Right lobe of liver (tissue), 6 donors: Measurements from ENCODE around the gene CD72. TPM values are rescaled to one million over a fixed set of nuclear protein-coding genes. Genes with fewer than 3 reads are reported as not detected.
A peak's percentile ranks its signal among the peaks of the same experiment; 100 is the strongest.
"Not testable (repeated sequence)": the region's sequence is repeated elsewhere in the genome, so short reads cannot be mapped to it uniquely, and the experiment has no call there.

Experiments used
- ATAC-seq, 4 donors: fragments of 200-7000 bp; cut with Tn5 transposase; one replicate each; pipeline ENCODE4 v1.9.1; 2020; ENCODE audit warnings: mild to moderate bottlenecking in 4 of 4, moderate library complexity in 4 of 4
- DNase-seq, 3 donors: peaks; one replicate each; pipeline ENCODE4 v3.0.0-alpha.2; 2020
- H3K27ac ChIP-seq, 3 donors: fragments of 200-600 bp; one replicate each; pipeline ENCODE4 v1.8.0; 2022
- H3K27me3 ChIP-seq, 2 donors: fragments of 200-600 bp; one replicate each; pipeline ENCODE4 v1.8.0; 2022
- H3K36me3 ChIP-seq, 4 donors: fragments of 200-600 bp; sonication (generic) in 1 of 4; one replicate each; pipeline versions ENCODE4 v1.5.1 to v1.8.0; 2017 to 2022; ENCODE audit warnings: control low read depth in 1 of 4
- H3K4me1 ChIP-seq, 4 donors: fragments of 200-600 bp; sonication (generic) in 1 of 4; one replicate each; pipeline versions ENCODE4 v1.5.1 to v1.8.0; 2017 to 2022; ENCODE audit warnings: control low read depth in 1 of 4
- H3K4me3 ChIP-seq, 3 donors: fragments of 200-600 bp; one replicate each; pipeline ENCODE4 v1.8.0; 2022
- H3K9me3 ChIP-seq, 4 donors: fragments of 200-600 bp; sonication (generic) in 1 of 4; one replicate each; pipeline versions ENCODE4 v1.5.1 to v1.8.0; 2017 to 2022; ENCODE audit warnings: control low read depth in 1 of 4
- POLR2A ChIP-seq: fragments of 450-650 bp; IDR thresholded peaks from one replicate; pipeline ENCODE4 v1.6.1; 2017; ENCODE audit warnings: antibody characterized with exemption, mild to moderate bottlenecking
- WGBS: methylation state at CpG from one replicate; pipeline ENCODE4 v1.1.6; 2018; ENCODE audit warnings: low coverage, low lambda C conversion rate; ENCODE audit not compliant: insufficient coverage; ENCODE audit errors: missing lambda C conversion rate; 5-methylcytosine and 5-hydroxymethylcytosine counted together
- intact Hi-C, 2 donors: fragments of 100-400 bp; cut with DNase I; formaldehyde crosslinking; loops; one replicate each; pipeline versions ENCODE4 v1.11.2 to v1.14.1; 2022
- total RNA-seq, 6 experiments: library from RNA; depleted of rRNA in 2 of 6; stranded (reverse); fragments of >200 nt in 2 of 6; fragmentation: NEBNext Ultra II Directional in 3 of 6; extraction: Animal tissue kit (Norgen Biotek cat#: 25700) in 3 of 6; gene quantifications; one replicate each; pipeline versions ENCODE4 v1.1.0 to v1.2.4, GENCODE V29; 2016 to 2023
- TF ChIP-seq, protein P1 (sequence below), 4 donors: fragments of 200-600 bp in 3 of 4; fragments of 450-650 bp in 1 of 4; IDR thresholded peaks; one replicate each; pipeline versions ENCODE4 v1.5.1 to v1.8.0; 2016 to 2022; ENCODE audit warnings: antibody characterized with exemption in 4 of 4, mild to moderate bottlenecking in 2 of 4
- donor health status: DM: no; HTN: yes; CAD: no.
- donor health status: DM: no; HTN: no; CAD: no.
- donor health status: DM: no; HTN: no; CAD: no.
- donor health status: DM: no; HTN: yes; CAD: no.
- donor health status: DM: no; HTN: yes; CAD: no.

The CD72 gene
- total RNA-seq, 6 experiments from 2014 or later, result 0.60 to 6.9 (median 2.3) TPM

DNA sequence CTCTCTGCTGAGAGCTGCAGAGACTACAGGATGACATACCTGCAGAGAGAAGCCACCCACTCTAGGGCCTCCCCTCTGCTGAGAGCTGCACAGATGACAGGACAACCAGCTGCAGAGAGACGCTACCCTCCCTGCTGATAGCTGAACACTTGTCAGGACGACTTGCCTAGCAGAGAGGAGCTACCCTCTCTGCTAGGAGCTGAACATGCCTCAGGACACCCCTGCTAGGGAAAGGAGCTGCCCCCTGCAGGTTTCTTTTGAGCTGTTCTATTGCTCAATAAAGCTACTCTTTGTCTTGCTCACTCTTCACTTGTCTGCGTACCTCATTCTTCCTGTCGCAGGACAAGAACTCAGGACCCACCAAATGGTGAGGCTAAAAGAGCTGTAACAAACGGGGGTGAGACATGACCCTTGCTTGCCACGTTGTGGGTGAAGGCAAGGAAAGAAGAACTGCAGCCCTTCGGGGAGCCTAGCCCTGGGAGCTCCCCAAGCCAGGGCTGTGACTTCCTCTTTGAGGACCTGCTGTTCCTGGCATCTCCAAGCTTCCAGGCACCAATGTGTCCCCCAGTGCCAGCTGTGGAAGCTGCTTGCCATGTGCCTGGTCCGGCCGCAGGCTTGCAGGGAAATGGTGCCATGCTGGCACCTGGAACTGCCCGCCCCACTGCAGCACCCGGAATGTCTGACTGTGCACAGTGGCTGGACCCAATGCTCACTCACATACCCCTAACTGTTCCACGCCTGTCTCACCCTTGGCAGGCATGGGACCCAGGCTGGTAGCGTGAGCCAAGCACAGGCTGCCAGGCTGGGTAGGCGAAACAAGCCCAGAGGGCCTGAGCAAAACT, 18.2 kb downstream of the CD72 start:
- Histone ChIP-seq H3K27me3 (no peaks in the 10 kb centered on the region), H3K9me3 (no peaks in the 10 kb centered on the region), H3K27ac (no peak overlapping the region), H3K4me3 (no peak overlapping the region), H3K36me3 (no peaks in the 10 kb centered on the region), H3K4me1 (no peaks in the 10 kb centered on the region)
- TF ChIP-seq POLR2A, result no peak
- TF ChIP-seq, protein P1, sequence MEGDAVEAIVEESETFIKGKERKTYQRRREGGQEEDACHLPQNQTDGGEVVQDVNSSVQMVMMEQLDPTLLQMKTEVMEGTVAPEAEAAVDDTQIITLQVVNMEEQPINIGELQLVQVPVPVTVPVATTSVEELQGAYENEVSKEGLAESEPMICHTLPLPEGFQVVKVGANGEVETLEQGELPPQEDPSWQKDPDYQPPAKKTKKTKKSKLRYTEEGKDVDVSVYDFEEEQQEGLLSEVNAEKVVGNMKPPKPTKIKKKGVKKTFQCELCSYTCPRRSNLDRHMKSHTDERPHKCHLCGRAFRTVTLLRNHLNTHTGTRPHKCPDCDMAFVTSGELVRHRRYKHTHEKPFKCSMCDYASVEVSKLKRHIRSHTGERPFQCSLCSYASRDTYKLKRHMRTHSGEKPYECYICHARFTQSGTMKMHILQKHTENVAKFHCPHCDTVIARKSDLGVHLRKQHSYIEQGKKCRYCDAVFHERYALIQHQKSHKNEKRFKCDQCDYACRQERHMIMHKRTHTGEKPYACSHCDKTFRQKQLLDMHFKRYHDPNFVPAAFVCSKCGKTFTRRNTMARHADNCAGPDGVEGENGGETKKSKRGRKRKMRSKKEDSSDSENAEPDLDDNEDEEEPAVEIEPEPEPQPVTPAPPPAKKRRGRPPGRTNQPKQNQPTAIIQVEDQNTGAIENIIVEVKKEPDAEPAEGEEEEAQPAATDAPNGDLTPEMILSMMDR (IDR thresholded peaks at IDR 0.05), result no peak
- no peak for ATAC-seq
- WGBS, result 54% methylated on average over 3 of the region's 14 CpGs
- intact Hi-C loops, result no loop called here
- DNase-seq, result no peak

DNA sequence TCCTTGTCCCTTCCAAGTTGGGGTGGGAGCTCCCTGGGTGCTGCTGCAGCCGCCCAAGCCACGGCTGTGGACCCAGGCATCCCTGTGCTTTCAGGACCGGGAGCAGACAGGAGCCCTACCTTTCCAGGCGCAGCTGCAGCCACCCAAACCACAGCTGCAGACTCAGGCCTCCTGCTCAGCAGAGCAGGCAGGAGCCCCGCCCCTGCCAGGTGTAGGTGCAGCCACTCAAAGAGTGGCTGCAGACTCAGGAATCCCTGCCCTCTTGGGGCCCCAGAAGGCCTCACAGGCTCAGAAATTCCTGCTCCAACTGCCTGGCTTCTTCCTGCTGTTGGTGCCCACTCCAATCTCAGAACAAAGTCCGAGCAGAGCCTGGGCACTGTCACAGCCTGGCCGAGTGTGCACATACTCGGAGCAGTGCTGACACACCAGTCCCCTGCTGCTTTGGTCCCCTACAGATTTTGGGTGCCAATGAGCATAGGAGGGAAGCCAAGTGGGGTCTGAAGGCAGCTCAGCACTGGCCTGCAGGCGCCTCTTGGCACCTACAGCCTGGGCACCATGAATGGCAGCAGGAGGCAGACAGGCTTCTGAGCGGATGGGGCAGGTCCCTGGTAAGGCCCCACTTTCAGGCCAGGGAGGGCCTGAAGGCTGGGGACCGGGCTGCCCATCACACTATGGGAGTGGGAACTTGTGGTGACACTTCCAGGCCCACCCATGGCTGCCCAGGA, 19.2 kb downstream of the CD72 start:
- no peaks in the 10 kb centered on the region for H3K4me1 ChIP-seq
- no peaks in the 10 kb centered on the region for H3K9me3 ChIP-seq
- DNase-seq, result no peak
- H3K27me3 ChIP-seq, result no peaks in the 10 kb centered on the region
- TF ChIP-seq, protein P1 (IDR thresholded peaks at IDR 0.05), result no peak
- no peak for TF ChIP-seq POLR2A
- no peak overlapping the region for H3K4me3 ChIP-seq
- no peak for ATAC-seq
- 20% methylated on average over 1 of the region's 11 CpGs for WGBS
- intact Hi-C loops, result no loop called here
- no peak overlapping the region for H3K27ac ChIP-seq
- H3K36me3 ChIP-seq, result no peaks in the 10 kb centered on the region

DNA sequence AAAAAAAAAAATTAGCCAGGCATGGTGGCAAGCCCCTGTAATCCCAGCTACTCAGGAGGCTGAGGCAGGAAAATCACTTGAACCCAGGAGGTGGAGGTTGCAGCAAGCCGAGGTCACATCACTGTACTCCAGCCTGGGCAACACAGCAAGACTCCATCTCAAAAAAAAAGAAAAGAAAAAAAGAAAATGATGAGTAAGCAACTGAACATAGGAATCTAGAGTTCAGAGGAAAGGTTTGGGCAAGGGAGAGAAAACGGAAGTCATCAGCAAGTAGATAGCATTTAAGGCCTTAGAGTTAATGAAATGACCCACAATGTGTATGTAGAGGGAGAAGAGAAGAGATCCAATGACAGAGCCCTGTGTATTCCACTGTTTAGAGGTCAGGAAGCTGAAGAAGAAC, 21.3 kb downstream of the CD72 start:
- H3K27me3 ChIP-seq, intact Hi-C loops, H3K4me3 ChIP-seq, DNase-seq, H3K36me3 ChIP-seq, ATAC-seq, H3K4me1 ChIP-seq, H3K9me3 ChIP-seq, H3K27ac ChIP-seq: not testable (repeated sequence)
- 80% methylated on average over 1 of the region's 2 CpGs for WGBS

DNA sequence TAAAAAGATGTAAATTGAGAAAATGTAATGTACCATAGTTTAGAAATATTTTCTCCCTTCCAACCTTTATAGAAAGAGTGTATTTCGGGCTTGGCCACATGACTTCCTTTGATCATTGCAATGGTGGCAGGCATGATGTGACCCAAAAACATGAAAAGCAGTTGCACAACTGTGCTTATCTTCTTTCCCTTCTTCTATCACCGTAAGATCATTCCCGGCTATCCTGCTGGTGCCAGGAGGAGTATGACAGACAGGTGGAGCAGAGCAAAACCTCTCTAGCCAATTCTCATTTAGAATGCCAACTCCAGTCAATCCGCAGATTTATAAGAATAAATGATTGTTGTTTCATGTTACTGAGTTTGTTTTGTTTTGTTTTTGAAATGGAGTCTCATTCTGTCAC, 23.7 kb downstream of the CD72 start:
- Histone ChIP-seq H3K4me1 (no peaks in the 10 kb centered on the region), H3K36me3 (no peaks in the 10 kb centered on the region), H3K27ac (no peak overlapping the region), H3K9me3 (peaks cover 0 to 4% (median 0%) of the 10 kb centered on the region in 4 donors), H3K27me3 (no peaks in the 10 kb centered on the region), H3K4me3 (no peak overlapping the region)
- 55% methylated on average over 4 of the region's 4 CpGs for WGBS
- DNase-seq (no peak), ATAC-seq (no peak)
- intact Hi-C loops, result no loop called here
- TF ChIP-seq POLR2A, result no peak
- TF ChIP-seq, protein P1 (IDR thresholded peaks at IDR 0.05), result no peak

DNA sequence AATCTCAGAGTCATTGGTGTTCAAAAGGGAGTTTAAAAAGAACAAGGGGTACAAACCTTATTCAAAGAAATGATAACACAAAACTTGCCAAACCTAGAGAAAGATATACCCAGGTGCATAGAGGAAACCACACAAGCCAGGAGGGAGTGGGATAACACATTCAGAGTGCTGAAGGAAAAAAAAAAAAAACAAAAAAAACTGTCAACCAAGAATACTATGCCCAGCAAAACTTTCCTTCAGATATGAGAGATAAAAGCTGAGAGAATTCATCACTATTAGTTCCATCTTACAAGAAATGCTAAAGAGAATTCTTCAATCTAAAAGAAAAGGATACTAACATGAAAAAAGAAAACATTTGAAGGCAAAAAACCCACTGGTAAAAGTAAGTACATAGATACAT, 24.6 kb downstream of the CD72 start:
- ATAC-seq (no peak), DNase-seq (no peak)
- Histone ChIP-seq H3K36me3 (no peaks in the 10 kb centered on the region), H3K27ac (no peak overlapping the region), H3K4me1 (peaks cover 0 to 4% (median 0%) of the 10 kb centered on the region in 4 donors), H3K27me3 (no peaks in the 10 kb centered on the region), H3K9me3 (peaks cover 0 to 4% (median 0%) of the 10 kb centered on the region in 4 donors), H3K4me3 (no peak overlapping the region)
- intact Hi-C loops, result no loop called here
- TF ChIP-seq POLR2A, result no peak
- TF ChIP-seq, protein P1 (IDR thresholded peaks at IDR 0.05), result no peak

DNA sequence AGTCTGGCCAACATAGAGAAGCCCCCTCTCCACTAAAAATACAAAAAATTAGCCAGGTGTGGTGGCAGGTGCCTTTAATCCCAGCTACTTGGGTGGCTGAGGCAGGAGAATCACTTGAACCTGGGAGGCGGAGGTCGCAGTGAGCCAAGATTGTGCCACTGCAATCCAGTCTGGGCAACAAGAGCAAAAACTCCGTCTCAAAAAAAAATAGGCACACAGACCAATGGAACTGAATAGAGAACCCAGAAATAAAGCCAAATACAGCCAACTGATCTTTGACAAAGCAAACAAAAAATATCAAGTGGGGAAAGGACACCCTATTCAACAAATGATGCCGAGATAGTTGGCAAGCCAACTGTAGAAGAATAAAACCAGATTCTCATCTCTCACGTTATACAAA, 29.7 kb downstream of the CD72 start:
- H3K9me3 ChIP-seq, DNase-seq, intact Hi-C loops, H3K36me3 ChIP-seq, H3K27ac ChIP-seq, H3K4me3 ChIP-seq, H3K27me3 ChIP-seq, H3K4me1 ChIP-seq: not testable (repeated sequence)
- WGBS, result 41% methylated on average over 5 of the region's 5 CpGs
- peak in 3 of 4 donors; percentile 56 to 83 (median 63) for ATAC-seq

DNA sequence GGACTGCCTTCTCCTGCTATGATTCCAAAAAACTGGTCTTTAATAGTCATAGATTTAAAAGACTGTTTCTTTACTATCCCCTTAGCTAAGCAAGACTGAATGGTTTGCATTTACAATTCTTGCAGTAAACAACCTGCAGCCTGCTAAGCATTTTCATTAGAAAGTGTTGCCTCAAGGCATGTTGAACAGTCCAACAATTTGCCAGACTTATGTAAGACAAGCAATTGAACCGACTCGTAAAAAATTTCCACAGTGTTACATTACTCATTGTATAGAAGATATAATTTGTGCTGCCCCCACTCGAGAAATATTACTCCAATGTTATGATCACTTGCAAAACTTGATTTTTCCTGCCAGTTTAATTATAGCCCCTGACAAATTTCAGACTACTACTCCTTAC, 33.5 kb downstream of the CD72 start:
- H3K27ac ChIP-seq, ATAC-seq, DNase-seq, H3K4me3 ChIP-seq, intact Hi-C loops, H3K27me3 ChIP-seq, H3K9me3 ChIP-seq, H3K36me3 ChIP-seq: not testable (repeated sequence)
- peaks cover 0 to 18% (median 0%) of the 10 kb centered on the region in 4 donors for H3K4me1 ChIP-seq
- WGBS, result 100% methylated on average over 3 of the region's 3 CpGs
